ENCODE results near the gene OTOF.

The OTOF gene

GRCh38 chr2:26455670-26456439, 22.1 kb downstream of the OTOF start:
- Histone ChIP-seq H3K36me3 (ENCODE audit: insufficient read depth, low read length) (no peaks in the 10 kb centered on the region), H3K9ac (ENCODE audit: low read depth, low read length) (no peak overlapping the region), H3K4me3 (ENCODE audit: low read length) (no peak overlapping the region), H3K4me1 (ENCODE audit: insufficient read depth, low read length) (no peaks in the 10 kb centered on the region), H3K9me3 (ENCODE audit: insufficient read depth, low read depth, low read length) (no peaks in the 10 kb centered on the region), H3K27ac (ENCODE audit: low read depth, low read length) (no peak overlapping the region), H3K27me3 (ENCODE audit: insufficient read depth, low read length) (no peaks in the 10 kb centered on the region)
- WGBS, result 93% methylated on average over 18 of the region's 18 CpGs

GRCh38 chr2:26455037-26455669, 22.8 kb downstream of the OTOF start:
- Histone ChIP-seq H3K4me1 (ENCODE audit: insufficient read depth, low read length) (no peaks in the 10 kb centered on the region), H3K9ac (ENCODE audit: low read depth, low read length) (no peak overlapping the region), H3K27ac (ENCODE audit: low read depth, low read length) (no peak overlapping the region), H3K9me3 (ENCODE audit: insufficient read depth, low read depth, low read length) (no peaks in the 10 kb centered on the region), H3K36me3 (ENCODE audit: insufficient read depth, low read length) (no peaks in the 10 kb centered on the region), H3K27me3 (ENCODE audit: insufficient read depth, low read length) (no peaks in the 10 kb centered on the region), H3K4me3 (ENCODE audit: low read length) (no peak overlapping the region)
- WGBS, result 83% methylated on average over 11 of the region's 11 CpGs

DNA sequence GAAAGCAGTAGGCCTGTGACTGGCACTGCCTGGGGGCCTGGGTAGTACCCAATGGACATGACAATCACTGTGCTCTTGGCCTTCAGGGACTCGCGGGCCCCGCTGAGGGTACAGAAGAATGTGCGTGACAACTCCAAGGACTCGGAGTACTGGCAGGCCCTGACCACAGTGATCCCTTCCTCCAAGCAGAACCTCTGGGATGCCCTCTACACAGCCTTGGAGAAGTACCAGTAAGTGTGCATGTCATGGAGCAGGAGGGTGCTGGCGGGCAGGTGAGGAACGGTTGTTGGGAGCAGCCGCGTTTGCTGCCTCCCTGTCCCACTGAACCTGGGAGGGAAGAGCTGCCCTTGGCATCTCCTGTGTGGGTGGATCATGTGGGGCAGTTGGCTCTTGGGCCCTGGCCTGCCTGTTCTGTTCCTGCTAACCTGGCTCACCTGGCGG, 23.3 kb downstream of the OTOF start:
- Histone ChIP-seq H3K9me3 (ENCODE audit: insufficient read depth, low read depth, low read length) (no peaks in the 10 kb centered on the region), H3K4me1 (ENCODE audit: insufficient read depth, low read length) (no peaks in the 10 kb centered on the region), H3K27me3 (ENCODE audit: insufficient read depth, low read length) (no peaks in the 10 kb centered on the region), H3K27ac (ENCODE audit: low read depth, low read length) (no peak overlapping the region), H3K36me3 (ENCODE audit: insufficient read depth, low read length) (no peaks in the 10 kb centered on the region), H3K4me3 (ENCODE audit: low read length) (no peak overlapping the region), H3K9ac (ENCODE audit: low read depth, low read length) (no peak overlapping the region)
- 97% methylated on average over 10 of the region's 10 CpGs for WGBS

DNA sequence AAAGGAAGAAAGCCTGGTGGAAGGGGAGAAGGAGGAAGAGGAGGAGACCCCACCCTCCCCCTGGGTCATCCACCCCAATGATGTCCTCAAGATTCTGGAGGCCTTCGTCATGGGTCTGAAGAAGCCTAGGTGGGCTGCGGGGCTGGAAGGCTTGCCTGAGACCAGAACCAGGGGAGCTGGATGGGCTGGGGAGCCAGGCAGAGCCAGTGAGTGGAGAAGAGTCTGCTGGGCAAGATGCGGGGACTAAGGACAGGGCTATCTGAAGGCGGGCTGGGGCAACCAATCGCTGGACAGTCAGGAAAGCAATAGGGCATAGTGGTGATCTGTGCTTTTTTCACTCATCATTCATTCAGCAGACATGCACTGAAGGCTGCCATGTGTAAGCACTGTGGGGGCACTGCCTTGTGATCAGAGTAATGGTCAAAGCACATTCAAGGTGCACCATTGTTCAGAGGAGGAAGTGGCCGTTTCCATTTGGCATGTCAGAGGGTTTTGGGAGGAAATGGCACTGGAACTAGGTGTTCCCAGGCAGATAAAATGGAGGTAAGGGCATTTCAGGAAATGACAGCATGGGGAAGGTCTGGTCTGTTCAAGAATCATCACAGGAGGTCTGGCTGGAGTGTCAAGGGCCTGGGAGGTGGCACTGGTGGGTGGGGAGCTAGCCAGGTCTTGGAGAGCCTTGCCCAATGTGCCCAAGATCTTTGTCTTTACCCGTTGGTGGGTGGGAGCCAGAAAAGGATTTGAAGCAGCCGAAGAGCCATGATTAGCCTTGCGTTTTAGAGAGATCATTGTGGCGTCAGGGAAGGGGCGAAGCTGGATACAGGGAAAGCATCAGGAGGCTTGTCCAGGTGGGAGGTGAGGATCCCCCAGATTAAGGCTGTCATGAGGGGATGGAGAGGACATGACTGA, 24.2 kb downstream of the OTOF start:
- Histone ChIP-seq H3K9me3 (ENCODE audit: insufficient read depth, low read depth, low read length) (no peaks in the 10 kb centered on the region), H3K27me3 (ENCODE audit: insufficient read depth, low read length) (no peaks in the 10 kb centered on the region), H3K4me1 (ENCODE audit: insufficient read depth, low read length) (no peaks in the 10 kb centered on the region), H3K36me3 (ENCODE audit: insufficient read depth, low read length) (no peaks in the 10 kb centered on the region), H3K27ac (ENCODE audit: low read depth, low read length) (no peak overlapping the region), H3K9ac (ENCODE audit: low read depth, low read length) (no peak overlapping the region), H3K4me3 (ENCODE audit: low read length) (no peak overlapping the region)
- 86% methylated on average over 11 of the region's 11 CpGs for WGBS

GRCh38 chr2:26451700-26452099, 26.2 kb downstream of the OTOF start:
- Histone ChIP-seq H3K4me3 (ENCODE audit: low read length) (no peak overlapping the region), H3K36me3 (ENCODE audit: insufficient read depth, low read length) (no peaks in the 10 kb centered on the region), H3K27ac (ENCODE audit: low read depth, low read length) (no peak overlapping the region), H3K9ac (ENCODE audit: low read depth, low read length) (no peak overlapping the region), H3K9me3 (ENCODE audit: insufficient read depth, low read depth, low read length) (no peaks in the 10 kb centered on the region), H3K4me1 (ENCODE audit: insufficient read depth, low read length) (no peaks in the 10 kb centered on the region), H3K27me3 (ENCODE audit: insufficient read depth, low read length) (no peaks in the 10 kb centered on the region)
- WGBS, result 100% methylated on average over 1 of the region's 1 CpG

- WGBS, result 93% methylated on average over 13 of the region's 13 CpGs
Measured at GRCh38 chr2:26450031-26450635, 27.8 kb downstream of the OTOF start.

DNA sequence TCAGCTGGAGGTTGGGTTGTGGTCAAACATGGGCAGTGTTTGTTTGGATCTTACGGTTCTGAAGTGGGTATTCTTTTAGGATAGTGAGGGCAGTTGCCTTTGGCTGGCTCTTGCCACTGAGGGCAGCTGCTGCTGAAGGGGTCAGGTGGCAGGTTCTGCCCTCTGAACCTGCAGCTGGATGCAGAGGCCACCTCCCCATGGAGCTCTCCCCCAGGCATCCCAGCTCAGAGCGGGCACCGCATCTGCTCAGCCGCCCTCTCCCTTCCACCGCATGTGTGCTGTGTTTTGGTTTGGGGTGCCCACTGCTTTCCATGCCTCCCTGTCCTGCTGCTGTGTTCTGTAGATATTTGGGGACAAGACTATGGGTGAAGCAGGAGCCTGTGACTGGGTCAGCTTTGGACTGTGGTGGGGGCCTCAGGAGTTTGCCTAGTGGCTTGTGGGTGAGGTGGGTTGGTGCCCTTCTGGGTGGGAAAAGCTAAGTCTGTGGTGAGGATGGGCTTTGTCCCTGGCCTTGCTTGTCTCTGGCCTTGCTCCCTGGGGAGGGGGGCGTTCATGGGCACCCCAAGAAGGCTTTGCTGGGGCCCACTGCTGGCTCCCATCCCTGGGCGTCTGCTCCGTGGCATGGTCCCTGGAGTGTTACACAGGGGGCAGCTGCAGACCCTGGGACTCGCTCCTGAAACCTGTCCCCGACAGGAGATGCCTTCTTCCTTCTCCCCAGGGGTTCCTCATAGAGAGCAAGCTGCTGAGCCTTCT, 28.5 kb downstream of the OTOF start:
- no peak overlapping the region for H3K4me3 ChIP-seq (ENCODE audit: low read length)
- no peak overlapping the region for H3K27ac ChIP-seq (ENCODE audit: low read depth, low read length)
- H3K36me3 ChIP-seq (ENCODE audit: insufficient read depth, low read length), result no peaks in the 10 kb centered on the region
- H3K9ac ChIP-seq (ENCODE audit: low read depth, low read length), result no peak overlapping the region
- WGBS, result 91% methylated on average over 10 of the region's 10 CpGs
- no peaks in the 10 kb centered on the region for H3K9me3 ChIP-seq (ENCODE audit: insufficient read depth, low read depth, low read length)
- H3K4me1 ChIP-seq (ENCODE audit: insufficient read depth, low read length), result no peaks in the 10 kb centered on the region
- H3K27me3 ChIP-seq (ENCODE audit: insufficient read depth, low read length), result no peaks in the 10 kb centered on the region

More at GRCh38 chr2:26450031-26450635, 27.8 kb downstream of the OTOF start:
- Histone ChIP-seq H3K27me3 (ENCODE audit: insufficient read depth, low read length) (no peaks in the 10 kb centered on the region), H3K4me1 (ENCODE audit: insufficient read depth, low read length) (no peaks in the 10 kb centered on the region), H3K9me3 (ENCODE audit: insufficient read depth, low read depth, low read length) (no peaks in the 10 kb centered on the region), H3K27ac (ENCODE audit: low read depth, low read length) (no peak overlapping the region), H3K9ac (ENCODE audit: low read depth, low read length) (no peak overlapping the region), H3K36me3 (ENCODE audit: insufficient read depth, low read length) (no peaks in the 10 kb centered on the region), H3K4me3 (ENCODE audit: low read length) (no peak overlapping the region)

DNA sequence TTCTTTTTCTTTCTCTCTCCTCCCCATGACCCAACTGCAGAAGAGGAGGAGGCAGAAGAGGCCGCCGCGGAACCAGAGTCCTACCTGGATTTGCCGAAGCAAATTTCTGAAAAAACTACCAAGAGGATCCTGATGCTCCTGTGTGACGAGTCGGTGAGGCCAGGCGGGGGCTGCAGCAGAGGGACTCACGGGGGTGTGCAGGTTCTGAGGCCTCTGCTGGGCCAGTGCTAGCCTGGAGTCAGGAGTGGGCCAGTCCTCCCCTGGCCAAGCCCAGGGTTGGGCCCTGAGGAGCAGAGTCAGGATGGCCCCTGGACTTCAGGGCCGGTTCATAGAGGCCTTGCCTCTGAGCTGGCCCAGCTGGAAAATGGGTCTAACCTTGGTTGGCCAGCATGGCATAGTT, 29.3 kb downstream of the OTOF start:
- H3K9ac ChIP-seq (ENCODE audit: low read depth, low read length), result no peak overlapping the region
- no peak overlapping the region for H3K4me3 ChIP-seq (ENCODE audit: low read length)
- H3K4me1 ChIP-seq (ENCODE audit: insufficient read depth, low read length), result no peaks in the 10 kb centered on the region
- no peaks in the 10 kb centered on the region for H3K9me3 ChIP-seq (ENCODE audit: insufficient read depth, low read depth, low read length)
- H3K27me3 ChIP-seq (ENCODE audit: insufficient read depth, low read length), result no peaks in the 10 kb centered on the region
- no peaks in the 10 kb centered on the region for H3K36me3 ChIP-seq (ENCODE audit: insufficient read depth, low read length)
- WGBS, result 93% methylated on average over 9 of the region's 9 CpGs
- no peak overlapping the region for H3K27ac ChIP-seq (ENCODE audit: low read depth, low read length)

- WGBS, result 91% methylated on average over 7 of the region's 7 CpGs
- Histone ChIP-seq H3K9me3 (ENCODE audit: insufficient read depth, low read depth, low read length) (no peaks in the 10 kb centered on the region), H3K36me3 (ENCODE audit: insufficient read depth, low read length) (no peaks in the 10 kb centered on the region), H3K4me3 (ENCODE audit: low read length) (no peak overlapping the region), H3K4me1 (ENCODE audit: insufficient read depth, low read length) (no peaks in the 10 kb centered on the region), H3K9ac (ENCODE audit: low read depth, low read length) (no peak overlapping the region), H3K27me3 (ENCODE audit: insufficient read depth, low read length) (no peaks in the 10 kb centered on the region), H3K27ac (ENCODE audit: low read depth, low read length) (no peak overlapping the region)
Measured at GRCh38 chr2:26444236-26444635, 33.7 kb downstream of the OTOF start.

DNA sequence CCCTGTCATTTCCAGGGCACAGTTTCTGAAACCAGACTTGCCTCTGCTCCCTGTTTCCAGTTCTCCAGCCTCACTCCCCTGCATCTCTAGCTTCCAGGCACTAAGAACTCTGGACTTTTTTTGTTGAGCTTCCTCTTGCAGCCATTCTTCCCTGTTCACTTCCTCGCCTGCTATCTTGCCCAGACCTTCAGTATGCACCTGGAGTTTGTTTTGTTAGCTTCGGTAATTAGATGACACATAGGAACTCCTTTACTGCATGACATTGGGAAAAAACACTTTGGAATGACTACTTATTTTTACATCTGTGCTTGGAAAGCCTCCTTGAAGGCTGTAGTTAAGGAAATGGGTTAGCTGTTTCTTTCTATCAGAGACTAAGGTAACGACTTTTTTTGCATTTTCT, 35.2 kb downstream of the OTOF start:
- Histone ChIP-seq H3K36me3 (ENCODE audit: insufficient read depth, low read length) (no peaks in the 10 kb centered on the region), H3K9me3 (ENCODE audit: insufficient read depth, low read depth, low read length) (no peaks in the 10 kb centered on the region), H3K27ac (ENCODE audit: low read depth, low read length) (no peak overlapping the region), H3K4me3 (ENCODE audit: low read length) (no peak overlapping the region), H3K27me3 (ENCODE audit: insufficient read depth, low read length) (no peaks in the 10 kb centered on the region), H3K9ac (ENCODE audit: low read depth, low read length) (no peak overlapping the region), H3K4me1 (ENCODE audit: insufficient read depth, low read length) (no peaks in the 10 kb centered on the region)
- WGBS, result 81% methylated on average over 3 of the region's 3 CpGs
